ENCODE data around the gene CCDC102A.
"Not testable (repeated sequence)": the region's sequence is repeated elsewhere in the genome, so short reads cannot be mapped to it uniquely, and the experiment has no call there.

Gene CCDC102A

DNA sequence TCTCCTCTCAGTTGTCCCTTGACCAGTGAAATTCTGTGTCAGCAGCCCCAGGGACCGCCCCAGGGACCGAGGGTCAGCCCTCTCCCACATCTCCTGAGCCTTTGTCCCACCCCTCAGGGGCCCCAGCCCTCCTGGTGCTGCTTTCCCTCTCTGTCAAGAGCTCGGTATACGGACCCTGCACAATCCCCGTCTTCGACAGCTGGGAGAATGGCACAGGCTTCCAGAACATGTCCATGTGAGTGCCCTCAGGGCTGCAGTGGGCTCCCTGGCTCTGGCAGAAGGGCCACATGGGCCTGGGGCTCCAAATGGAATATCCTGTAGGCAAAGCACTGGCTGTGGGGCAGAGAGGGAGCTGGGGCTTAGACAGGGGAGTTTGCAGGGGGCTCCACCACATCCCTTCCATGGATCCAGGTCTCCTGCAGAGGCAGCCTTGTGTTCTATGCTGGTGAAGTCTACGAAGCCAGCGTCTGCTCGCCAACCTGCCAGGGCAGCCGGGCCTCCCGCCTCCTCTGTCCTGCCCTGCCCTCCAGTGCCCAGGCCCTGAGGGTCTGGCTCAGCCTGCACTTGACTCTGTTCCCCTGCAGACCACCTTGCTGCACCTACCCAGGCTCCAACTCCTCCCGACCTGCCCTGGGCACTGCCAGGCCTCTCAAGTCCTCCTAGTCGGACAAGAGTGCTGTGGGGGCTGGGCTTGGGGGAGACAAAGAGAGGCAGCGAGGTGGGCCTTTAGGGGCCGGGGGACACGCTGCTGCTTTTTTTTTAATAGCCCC, 34.1 kb upstream of the CCDC102A start:
- TF ChIP-seq, protein P1, sequence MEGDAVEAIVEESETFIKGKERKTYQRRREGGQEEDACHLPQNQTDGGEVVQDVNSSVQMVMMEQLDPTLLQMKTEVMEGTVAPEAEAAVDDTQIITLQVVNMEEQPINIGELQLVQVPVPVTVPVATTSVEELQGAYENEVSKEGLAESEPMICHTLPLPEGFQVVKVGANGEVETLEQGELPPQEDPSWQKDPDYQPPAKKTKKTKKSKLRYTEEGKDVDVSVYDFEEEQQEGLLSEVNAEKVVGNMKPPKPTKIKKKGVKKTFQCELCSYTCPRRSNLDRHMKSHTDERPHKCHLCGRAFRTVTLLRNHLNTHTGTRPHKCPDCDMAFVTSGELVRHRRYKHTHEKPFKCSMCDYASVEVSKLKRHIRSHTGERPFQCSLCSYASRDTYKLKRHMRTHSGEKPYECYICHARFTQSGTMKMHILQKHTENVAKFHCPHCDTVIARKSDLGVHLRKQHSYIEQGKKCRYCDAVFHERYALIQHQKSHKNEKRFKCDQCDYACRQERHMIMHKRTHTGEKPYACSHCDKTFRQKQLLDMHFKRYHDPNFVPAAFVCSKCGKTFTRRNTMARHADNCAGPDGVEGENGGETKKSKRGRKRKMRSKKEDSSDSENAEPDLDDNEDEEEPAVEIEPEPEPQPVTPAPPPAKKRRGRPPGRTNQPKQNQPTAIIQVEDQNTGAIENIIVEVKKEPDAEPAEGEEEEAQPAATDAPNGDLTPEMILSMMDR (IDR thresholded peaks at IDR 0.05; ENCODE audit: insufficient read depth, low read depth, low read length, missing control alignments): no peak
- no peak overlapping the region for H3K4me3 ChIP-seq (ENCODE audit: low read depth, low read length)
- no peak for DNase-seq (ENCODE audit: low read depth)

DNA sequence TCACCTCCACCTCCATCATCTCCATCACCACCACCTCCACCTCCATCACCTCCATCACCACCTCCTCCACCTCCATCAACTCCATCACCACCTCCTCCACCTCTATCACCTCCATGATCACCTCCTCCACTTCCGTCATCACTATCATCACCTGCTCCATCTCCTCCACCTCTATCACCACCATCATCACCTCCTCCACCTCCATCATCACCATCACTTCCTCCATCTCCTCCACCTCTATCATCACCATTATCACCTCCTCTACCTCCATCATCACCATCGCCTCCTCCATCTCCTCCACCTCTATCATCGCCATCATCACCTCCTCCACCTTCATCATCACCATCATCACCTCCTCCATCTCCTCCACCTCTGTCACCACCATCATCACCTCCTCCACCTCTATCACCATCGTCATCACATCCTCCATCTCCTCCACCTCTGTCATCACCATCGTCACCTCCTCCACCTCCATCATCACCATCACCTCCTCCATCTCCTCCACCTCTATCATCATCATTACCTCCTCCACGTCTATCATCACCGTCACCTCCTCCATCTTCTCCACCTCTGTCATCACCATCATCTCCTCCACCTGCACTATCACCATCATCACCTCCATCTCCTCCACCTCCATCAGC, 33.1 kb upstream of the CCDC102A start:
- no peak for DNase-seq (ENCODE audit: low read depth)
- TF ChIP-seq, protein P1 (IDR thresholded peaks at IDR 0.05; ENCODE audit: insufficient read depth, low read depth, low read length, missing control alignments): no peak
- H3K4me3 ChIP-seq (ENCODE audit: low read depth, low read length): no peak overlapping the region

DNA sequence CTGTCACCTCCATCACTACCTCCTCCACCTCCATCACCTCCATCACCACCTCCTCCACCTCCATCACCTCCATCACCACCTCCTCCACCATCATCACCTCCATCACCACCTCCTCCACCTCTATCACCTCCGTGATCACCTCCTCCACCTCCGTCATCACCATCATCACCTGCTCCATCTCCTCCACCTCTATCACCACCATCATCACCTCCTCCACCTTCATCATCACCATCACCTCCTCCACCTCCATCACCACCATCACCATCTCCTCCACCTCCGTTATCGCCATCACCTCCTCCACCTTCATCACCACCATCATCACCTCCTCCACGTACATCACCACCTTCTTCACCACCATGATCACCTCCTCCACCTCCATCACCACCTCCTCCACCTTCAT, 32.4 kb upstream of the CCDC102A start:
- H3K4me3 ChIP-seq (ENCODE audit: low read depth, low read length); DNase-seq (ENCODE audit: low read depth): not testable (repeated sequence)

DNA sequence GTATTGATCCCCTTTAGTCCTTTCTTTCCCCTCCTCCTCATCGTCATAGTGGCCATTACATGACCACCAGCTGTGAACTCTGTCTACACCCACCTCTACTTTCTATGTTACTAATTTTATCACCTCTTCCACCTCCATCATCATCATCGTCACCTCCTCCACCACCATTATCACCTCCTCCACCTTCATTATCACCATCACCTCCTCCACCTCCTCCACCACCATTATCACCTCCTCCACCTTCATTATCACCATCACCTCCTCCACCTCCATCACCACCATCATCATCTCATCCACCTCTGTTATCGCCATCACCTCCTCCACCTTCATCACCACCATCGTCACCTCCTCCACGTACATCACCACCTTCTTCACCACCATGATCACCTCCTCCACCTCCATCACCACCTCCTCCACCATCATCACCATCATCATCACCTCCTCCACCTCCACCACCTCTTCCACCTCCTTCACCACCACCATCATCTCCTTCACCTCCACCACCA, 31.9 kb upstream of the CCDC102A start:
- H3K4me3 ChIP-seq (ENCODE audit: low read depth, low read length): no peak overlapping the region
- TF ChIP-seq, protein P1 (IDR thresholded peaks at IDR 0.05; ENCODE audit: insufficient read depth, low read depth, low read length, missing control alignments): no peak
- DNase-seq (ENCODE audit: low read depth): no peak

- TF ChIP-seq, protein P1 (IDR thresholded peaks at IDR 0.05; ENCODE audit: insufficient read depth, low read depth, low read length, missing control alignments): no peak
- no peak for DNase-seq (ENCODE audit: low read depth)
- no peak overlapping the region for H3K4me3 ChIP-seq (ENCODE audit: low read depth, low read length)
These were observed 31.3 kb upstream of the CCDC102A start for GRCh38 chr16:57567691-57568090.

DNA sequence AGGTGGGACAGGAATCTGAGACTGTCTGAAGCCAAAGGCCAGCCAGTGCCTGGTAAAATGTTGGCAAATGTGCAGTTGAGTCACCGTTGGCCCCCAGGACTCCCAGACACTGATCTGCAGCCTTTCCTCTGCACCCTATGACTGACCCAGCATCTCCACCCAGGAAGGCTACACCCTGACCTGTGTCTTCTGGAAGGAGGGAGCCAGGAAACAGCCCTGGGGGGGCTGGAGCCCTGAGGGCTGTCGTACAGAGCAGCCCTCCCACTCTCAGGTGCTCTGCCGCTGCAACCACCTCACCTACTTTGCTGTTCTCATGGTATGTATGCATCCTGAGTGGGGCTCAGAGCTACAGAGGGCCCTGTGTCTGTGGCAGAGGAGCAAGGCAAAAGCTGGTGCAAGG, 30.1 kb upstream of the CCDC102A start:
- DNase-seq (ENCODE audit: low read depth): no peak
- TF ChIP-seq, protein P1 (IDR thresholded peaks at IDR 0.05; ENCODE audit: insufficient read depth, low read depth, low read length, missing control alignments): no peak
- H3K4me3 ChIP-seq (ENCODE audit: low read depth, low read length): no peak overlapping the region

DNA sequence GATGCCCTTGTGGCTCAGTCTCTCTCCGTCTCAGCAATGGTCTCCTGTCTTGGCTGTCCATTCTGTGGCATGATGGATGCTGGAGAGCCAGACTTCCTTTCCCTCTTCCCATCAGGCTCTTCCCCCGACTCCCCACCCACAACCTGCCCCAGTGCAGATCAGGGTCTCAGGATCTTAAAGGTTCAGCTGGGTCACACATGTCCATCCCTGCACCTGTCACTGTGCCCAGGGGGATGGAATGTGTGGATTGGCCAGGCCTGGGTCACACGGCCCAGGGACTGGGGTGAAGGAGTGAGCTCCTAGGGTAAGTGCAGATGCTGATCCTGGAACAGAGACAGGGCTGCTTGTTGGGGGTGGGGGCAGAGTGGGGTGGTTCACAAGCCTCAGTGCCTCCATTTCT, 29.1 kb upstream of the CCDC102A start:
- no peak for DNase-seq (ENCODE audit: low read depth)
- H3K4me3 ChIP-seq (ENCODE audit: low read depth, low read length): no peak overlapping the region
- TF ChIP-seq, protein P1 (IDR thresholded peaks at IDR 0.05; ENCODE audit: insufficient read depth, low read depth, low read length, missing control alignments): no peak

Data from GM12865 (cell line).